ENCODE results near the gene SHANK2.

SHANK2 gene

DNA sequence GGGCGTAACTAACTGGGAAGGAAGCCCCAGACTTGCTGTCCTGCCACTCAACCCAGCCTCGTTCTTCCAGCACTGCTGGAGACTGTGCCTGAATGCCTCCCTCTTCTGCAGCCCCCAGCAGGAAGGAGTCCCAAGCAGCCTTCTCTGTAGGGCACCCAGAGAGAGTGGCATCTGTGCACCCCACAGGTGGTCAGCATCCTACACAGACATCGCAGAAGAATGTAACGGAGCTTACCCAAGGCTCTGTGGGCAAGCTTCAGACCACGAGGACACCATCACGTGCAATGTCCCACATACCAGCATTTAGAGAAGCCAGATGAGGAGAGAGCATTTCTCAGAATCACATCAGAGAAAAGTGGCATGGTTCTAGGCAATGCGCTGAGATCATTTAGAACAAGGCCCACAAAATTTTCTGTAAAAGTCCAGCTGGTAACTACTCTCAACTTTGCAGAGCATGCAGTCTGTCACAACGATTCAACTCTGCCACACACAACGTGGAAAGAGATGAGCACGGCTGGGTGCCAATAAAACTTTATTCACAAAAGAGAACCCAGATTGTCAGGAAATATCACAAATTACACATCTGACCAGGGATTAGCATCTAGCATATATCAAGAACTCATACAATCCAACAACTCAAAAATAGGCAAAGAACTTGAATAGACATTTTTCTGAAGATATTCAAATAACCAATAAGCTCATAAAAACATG is 33.4 kb downstream of the SHANK2 start:
- DNase-seq, result no peak

DNA sequence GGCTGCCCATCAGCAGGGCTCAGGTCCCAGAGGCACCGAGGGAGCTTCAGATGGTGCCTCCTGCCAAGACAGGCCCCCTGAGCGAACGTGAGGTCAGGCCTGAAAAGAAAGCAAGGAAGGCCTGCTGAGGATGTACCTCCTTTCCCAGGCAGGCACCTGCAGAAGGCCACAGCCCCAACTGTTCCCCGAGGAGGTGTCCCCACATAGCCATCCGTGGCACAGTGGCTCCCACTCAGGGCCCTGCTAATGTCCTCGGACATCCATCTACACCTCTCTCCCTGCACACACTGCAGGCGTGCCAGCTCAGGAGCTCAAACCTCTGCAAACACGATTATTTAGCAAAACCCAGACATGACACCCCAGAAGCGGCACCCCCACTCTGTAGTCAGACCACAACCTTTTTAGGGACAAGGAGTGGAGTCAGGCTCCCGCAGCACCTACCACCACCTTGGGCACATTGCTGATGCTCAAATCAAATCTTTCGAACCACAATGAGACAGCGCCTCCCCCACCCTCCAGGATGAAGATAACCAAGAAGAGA is 36.9 kb downstream of the SHANK2 start:
- DNase-seq, result no peak

DNA sequence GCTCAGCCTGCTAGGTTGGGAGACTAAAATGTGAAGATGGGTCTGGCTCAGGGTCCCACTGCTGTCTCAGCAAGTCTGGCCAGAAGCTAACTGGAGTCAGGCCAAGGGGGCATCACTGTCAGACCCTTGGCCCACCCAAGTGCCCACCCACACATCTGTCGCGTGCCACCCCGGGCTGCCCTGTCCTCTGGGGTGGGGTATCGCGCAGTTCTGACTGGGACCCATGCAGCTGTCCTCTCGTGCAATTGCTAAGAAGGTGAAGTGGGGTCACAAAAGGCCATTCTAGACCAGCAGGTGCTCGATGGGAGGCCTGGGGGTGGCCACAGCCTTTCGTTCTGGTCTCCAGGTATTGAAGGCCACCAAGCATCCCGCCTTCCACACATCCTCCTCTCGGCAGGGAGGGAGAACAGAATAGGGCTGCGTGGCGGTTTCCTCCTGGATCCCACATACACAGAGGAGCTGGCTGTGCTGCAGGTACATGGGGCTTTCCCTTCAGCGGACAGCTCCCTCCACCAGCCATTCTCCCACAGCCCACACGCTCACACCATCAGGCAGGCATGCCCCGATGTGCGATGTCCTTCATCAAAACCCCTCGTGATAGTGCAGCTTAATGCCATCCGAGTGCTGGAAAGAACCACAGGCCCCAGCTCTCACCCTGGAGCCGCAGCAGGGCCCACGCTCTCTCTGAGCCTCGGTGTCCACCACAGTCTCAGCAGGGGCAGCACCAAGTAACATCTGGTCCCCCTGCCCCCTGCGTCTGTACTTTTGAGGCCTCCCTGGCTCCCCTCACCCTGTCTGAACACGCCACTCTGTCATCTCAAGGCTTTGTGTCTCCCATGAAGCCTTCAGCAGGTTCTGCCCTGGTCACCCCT is 37.6 kb downstream of the SHANK2 start:
- no peak for DNase-seq

DNA sequence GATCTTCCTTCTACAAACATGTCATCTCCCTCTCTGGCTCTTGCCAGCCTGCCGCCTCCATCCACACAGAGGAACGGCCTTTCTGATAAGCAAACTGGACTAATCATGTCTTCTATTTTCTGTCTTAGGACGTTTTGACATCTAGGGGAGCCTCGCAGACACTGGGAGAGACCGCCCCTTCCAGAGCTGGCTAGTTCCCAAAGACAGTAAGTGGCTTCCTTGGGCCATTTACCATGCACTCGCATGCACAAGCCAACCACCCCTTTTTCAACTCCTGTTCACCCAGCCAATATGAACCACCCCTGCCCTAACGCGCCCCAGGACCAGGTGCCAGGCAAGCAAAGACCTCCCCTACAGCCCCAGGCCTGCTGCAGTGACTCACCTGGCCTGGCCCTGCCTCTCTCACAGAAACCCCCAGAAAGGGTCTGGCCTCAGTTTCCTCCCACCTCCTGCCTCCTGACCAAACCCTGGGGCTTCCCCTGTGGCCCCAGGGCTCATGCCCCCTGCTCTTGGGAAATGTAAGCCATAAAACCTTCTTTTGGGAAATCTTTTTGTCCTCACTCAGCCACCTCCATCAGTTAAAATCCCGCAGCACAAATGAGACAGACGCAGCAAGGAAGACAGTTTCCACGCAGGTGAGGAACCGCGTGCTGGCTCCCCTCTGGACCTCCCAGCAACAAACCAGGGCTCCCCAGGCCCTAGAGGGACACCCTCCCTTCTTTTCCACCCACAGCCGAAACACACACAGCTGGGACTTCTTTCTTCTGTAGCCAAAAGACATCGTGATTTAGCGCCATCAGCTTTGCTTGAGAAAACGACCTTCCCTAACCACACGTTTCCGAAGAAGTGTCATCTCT is 38.5 kb downstream of the SHANK2 start:
- DNase-seq, result no peak

DNA sequence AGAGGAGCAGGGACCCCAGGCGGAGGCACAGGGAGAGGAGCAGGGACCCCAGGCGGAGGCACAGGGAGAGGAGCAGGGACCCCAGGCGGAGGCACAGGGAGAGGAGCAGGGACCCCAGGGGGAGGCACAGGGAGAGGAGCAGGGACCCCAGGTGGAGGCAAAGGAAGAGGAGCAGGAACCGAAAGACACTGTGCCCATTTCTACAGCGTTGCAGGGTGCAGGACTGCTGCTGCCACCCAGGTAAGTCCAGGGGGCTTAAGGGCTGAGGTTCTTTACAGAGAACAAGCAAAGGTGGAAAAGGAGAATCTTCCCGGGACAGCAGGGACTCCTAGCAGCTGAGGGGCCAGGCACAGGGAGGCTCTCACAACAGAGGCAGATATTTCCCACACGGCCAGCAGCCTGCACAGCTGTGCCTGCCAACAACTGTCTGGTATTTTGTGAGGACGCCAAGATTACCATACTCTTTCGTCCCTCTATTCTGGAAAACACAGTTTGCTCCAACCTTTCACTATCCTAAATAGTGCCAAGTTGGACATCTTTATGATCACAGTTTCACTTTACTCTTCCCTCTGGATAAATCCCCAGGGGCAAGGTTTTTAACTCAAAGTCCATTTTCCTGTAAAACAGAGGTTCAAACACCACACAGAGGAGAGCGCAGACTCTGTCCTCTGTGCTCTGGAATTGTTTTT is 39.4 kb downstream of the SHANK2 start:
- DNase-seq, result no peak

DNA sequence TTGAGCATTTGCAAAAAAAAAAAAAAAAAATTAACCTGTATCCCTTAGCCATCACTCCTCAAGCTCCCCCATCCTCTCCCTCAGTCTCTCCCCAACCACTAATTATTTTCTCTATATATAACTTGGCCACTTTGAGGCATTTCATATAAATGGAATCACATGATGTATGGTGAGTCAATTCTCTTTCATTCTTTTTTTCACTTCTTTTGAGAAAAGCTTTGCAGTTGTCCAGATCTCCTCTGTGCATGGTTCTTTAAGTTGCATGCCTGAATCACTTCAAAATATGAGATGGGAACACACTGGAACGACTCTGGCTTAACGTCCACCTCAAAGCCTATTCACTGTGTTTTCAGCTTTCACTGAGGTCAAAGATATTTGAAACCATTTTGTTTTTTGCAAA is 40.7 kb downstream of the SHANK2 start:
- DNase-seq, result no peak

DNA sequence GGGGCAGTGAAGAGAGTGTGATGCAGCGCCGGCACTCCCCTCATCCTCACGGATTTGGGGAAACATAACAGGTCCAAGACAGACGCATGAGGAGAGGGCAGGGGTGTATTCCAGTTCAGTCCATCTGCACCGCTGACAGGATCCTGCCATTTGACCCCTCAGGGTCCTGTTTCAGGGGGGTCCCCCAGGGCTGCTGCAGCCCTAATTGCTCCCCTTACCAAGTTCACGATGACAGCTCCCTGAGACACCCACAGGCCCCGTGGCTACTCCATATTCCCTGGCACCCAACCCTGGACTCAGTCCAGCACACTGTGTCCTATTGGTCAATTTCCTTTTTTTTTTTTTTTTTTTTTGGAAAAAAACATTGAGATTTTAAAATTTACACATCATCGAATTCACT is 41.5 kb downstream of the SHANK2 start:
- no peak for DNase-seq

DNA sequence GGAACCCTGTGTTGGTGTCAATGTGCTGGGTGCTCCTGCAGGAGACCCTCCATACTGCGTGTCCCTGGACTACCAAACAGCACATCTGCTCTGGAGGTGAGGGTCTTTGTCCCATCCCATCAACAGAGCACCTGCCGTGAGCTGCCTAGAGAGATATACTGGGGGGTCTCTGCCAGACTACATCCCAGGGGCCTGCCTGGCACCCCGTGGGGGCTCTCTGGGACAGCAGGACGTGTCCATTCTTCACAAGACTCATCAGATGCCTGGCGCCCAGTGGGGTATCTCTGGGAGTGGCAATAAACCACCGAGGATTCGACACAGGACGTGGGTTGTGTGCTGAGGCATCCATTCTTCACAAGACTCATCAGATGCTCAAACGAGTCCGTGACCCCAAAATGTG is 42.7 kb downstream of the SHANK2 start:
- DNase-seq, result no peak

DNA sequence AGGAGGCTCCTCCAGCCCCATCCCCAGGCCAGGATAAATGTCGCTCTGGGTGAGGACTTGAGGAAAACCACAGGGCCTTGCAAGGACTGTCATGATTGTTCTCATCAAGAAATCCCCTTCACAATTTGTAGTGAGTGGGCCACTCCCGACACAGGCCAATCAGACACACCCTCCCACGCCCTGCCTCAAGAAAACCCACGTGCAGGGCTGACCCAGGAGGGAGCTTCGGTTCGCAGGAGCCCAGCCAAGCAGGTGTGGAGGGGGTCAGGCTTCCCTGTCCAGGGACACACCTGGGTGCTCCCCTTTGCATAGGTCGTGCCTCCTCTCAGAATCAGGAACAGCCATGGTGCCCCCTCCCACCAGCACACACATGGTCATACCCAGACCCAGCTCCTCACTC is 43.2 kb downstream of the SHANK2 start:
- no peak for DNase-seq

DNA sequence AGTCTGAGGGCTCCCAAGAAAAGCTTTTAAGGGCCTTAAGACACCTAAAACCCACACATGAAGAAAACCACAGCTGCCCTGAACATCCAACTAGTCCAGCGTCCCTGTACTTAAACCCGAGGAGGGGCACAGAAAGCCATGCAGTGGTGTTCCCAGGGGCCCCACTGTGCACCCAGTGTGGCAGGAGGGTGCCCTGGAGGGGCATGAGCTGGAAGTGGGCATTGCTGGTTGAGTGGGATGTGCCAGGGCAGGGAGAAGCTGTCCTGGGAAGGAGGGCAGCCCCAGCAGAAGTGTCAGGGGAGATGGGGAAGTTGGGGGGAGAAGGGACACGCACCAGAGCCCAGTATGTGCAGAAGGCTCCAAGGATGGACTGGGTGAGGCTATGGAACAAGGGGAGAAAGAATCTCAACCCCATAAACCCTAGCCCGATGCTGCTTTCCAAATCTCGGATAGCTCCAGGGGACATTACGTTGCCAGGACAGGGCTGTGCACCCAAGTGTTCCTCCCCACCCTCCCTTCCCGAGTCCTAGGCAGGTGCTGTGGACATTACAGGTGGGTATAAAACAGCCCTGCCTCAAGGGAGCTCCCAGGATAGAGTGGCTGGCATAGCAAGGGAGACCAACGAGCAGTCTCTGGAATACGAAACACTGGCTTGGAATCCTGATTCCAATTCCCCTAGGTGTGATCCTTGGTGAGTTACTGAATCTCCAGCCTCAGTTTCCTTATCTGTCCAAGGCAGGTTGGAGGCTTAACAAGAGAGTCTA is 44.2 kb downstream of the SHANK2 start:
- DNase-seq, result no peak

DNA sequence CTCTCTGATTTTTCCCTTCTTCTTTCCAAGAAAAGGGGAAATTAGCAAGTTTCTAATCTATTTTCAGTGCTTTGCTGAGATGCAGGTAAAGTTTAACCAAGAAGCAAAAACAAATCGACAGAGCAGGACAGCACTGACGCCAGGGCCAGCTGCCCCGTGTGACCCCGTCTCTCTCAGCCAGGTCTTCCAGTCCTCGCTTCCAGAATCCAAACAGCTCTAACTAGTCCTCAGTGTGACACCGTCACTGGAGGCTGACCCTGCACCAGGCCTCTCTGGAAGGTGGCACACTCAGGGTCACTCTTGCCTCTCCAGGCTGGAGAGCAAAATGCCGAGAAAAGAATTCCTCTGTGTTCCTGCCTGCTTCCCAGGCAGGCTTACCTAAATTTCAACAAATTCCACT is 44.8 kb downstream of the SHANK2 start:
- no peak for DNase-seq

DNA sequence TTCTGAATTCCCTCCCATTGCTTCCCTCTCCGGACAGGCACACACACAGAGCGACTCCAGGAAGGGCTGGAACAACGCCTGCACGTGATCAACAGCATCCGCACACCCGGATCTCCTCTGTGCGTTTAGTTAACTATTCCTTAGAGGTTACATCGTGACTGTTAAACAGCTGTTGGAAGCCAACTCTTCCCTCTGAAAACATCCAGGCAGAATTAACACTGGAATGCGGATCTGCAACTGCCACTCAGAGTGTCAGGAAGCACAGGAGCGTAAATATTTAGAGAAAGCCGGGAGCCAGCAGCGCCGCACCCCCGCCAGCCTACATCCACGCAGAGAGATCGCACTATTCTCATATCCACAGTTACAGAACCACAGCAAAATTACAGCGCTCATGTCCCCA is 46.2 kb downstream of the SHANK2 start:
- DNase-seq, result no peak

DNA sequence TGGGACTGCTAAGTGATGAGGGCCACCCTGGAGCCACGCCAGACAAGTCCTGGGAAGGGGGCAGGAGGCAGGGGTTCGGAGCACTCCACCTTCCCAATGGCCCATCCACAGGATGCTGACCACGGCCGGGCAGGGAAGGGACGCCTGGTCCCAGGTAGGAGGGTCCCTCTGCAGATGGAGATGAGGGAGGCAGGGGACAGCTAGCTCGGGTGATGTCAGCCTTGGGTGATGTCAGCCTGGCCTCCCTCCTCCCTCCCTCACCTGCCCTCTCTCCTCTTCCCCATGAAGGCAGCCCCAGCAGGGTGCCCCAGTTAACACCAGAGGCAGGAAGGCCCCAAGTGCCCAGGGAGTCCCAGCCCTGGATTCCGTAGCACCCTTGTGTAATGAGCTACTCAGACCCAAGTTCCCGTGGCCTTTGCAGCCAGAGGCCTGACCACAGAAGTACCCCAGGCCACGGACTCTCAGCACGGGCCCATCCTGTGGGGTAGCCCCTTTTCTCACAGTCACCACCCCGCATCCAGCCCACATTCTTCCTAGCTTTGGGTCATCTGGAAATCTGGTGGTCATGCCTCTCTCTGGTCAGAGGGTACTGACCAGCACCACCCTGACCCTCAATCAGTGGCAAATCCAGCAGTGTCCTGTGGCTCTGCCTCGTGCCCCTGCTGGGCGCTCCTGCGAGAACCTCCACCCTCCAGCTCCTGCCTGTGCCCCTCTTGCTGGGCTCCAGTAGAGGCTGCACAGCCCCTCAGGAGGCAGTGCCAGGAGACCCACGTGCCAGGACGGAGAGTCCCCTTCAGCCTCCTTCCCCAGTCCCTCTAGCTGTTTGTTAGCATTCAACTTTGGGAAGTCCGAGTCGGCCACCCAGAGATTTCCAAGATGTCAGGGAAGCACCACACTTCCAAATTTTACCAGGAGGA is 47.4 kb downstream of the SHANK2 start:
- DNase-seq, result no peak

DNA sequence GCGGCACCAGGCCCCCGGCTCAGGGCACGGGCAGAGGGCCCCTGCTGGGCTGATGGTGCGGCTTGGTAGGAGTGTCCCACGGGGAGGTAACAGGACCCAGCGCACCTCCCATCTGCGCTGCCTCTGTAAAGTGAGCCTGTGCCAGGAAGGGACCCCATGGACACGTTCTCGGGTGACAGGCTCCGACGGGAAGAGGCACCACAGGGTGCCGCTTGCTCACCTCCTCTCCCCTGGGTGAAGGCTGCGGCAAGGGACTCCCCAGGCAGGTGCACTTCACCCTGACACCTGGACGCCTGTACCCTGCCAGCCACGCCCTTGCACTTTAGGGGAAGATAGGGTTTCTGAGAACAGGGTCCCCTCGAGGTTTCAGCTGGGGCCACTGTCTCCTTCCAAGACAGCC is 48.1 kb downstream of the SHANK2 start:
- DNase-seq, result no peak

DNA sequence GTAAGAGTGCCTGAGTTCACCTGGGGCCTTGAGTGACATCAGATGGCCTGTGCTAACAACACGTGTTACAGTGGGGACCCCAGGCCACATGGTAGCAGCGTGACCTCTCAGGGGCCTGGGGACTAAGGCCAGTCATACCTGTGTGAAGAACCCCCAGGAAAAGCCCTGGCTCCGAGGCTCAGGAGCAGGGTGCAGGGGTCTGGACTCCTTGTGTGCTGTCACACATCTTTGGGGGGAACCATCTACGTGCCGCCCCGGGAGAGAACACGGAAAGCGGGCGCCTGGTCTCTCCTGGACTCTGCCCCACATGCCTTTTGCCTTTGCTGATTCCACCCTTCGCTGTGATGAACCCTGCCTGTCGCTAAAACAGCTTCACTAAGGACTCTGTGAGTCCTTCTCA is 48.7 kb downstream of the SHANK2 start:
- no peak for DNase-seq

DNA sequence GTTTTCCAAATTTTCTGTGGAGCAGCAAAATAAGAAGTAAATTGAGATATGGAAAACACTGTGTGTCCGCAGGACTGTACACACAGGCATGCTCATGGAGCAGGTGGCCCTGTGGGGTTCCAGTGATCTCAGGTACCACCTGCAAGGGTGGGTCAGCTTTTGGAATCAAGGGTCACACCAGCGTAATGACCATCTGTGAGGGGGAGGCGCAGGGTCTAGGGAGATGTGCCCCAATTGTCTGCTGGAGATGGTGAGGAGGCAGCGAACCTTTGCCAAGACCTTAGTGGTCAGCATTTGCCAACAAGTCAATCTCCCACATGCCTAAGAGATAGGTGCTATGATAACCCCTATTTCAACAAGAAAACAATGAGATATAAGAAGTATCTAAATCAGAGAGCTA is 49.4 kb downstream of the SHANK2 start:
- DNase-seq, result no peak

DNA sequence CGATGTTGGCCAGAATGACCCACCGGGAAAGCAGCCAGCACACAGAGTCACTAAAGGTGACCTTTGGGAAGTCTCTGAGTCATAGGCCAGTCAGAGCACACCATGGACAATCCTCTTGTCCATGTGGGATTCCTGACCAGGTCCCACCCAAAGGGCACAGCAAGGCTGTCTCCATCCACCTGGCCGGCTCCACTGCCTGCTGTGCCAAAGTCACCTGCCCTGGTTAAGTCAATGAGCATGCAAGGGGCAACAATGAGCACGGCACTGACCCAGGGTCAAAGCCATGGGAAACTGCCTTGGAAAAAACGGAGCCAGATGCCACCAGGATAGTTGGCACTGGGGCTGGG is 49.8 kb downstream of the SHANK2 start:
- no peak for DNase-seq

Data from DMS79 treated with DMSO at 0.1 percent for 48 hours (cell line).